SK-N-SH treated with all-trans-retinoic acid at 6 μM for 48 hours (cell line): Measurements from ENCODE around the gene CHP2.

Source experiments
- ATAC-seq: fragments of 200-7000 bp; cut with Tn5 transposase; 3 replicates; pipeline ENCODE4 v1.9.1; 2020; ENCODE audit warnings: mild to moderate bottlenecking, moderate library complexity
- ARNTL ChIP-seq: fragments of 450-650 bp; formaldehyde crosslinking; IDR thresholded peaks from 2 replicates; pipeline ENCODE4 v1.5.0; 2020; ENCODE audit warnings: low read depth, mild to moderate bottlenecking, moderate library complexity, borderline replicate concordance
- BACH2 ChIP-seq: fragments of 250-450 bp; sonication (Bioruptor Pico); IDR thresholded peaks from 2 replicates; pipeline ENCODE4 v1.9.0; 2021; ENCODE audit warnings: mild to moderate bottlenecking, borderline replicate concordance
- CSDC2 ChIP-seq: fragments of 250-450 bp; sonication (Bioruptor Pico); IDR thresholded peaks from 2 replicates; pipeline ENCODE4 v1.5.0; 2020; ENCODE audit warnings: mild to moderate bottlenecking, moderate library complexity
- ESRRG ChIP-seq: fragments of 250-450 bp; sonication (Bioruptor Pico); IDR thresholded peaks from 2 replicates; pipeline ENCODE4 v1.6.1; 2021; ENCODE audit warnings: mild to moderate bottlenecking
- GLIS3 ChIP-seq: fragments of 250-450 bp; sonication (Bioruptor Pico); IDR thresholded peaks from 2 replicates; pipeline ENCODE4 v1.5.0; 2020; ENCODE audit warnings: mild to moderate bottlenecking, moderate library complexity
- ISL1 ChIP-seq: fragments of 250-450 bp; sonication (Bioruptor Pico); IDR thresholded peaks from 2 replicates; pipeline ENCODE4 v2.1.2; 2022; ENCODE audit warnings: mild to moderate bottlenecking, moderate library complexity
- OSR1 ChIP-seq: fragments of 250-450 bp; sonication (Bioruptor Pico); IDR thresholded peaks from 2 replicates; pipeline ENCODE4 v1.8.0; 2022; ENCODE audit warnings: moderate library complexity, mild to moderate bottlenecking, inconsistent platforms
- PPARA ChIP-seq: fragments of 250-450 bp; sonication (Bioruptor Pico); IDR thresholded peaks from 2 replicates; pipeline ENCODE4 v1.5.0; 2020; ENCODE audit warnings: mild to moderate bottlenecking, borderline replicate concordance
- RARB ChIP-seq: fragments of 250-450 bp; sonication (Bioruptor Pico); IDR thresholded peaks from 2 replicates; pipeline ENCODE4 v1.8.0; 2021; ENCODE audit warnings: mild to moderate bottlenecking, moderate library complexity
- SNAI2 ChIP-seq: fragments of 250-450 bp; sonication (Bioruptor Pico); IDR thresholded peaks from 2 replicates; pipeline ENCODE4 v1.5.0; 2020; ENCODE audit warnings: mild to moderate bottlenecking, moderate library complexity
- TCF4 ChIP-seq: fragments of 250-450 bp; sonication (Bioruptor Pico); IDR thresholded peaks from 2 replicates; pipeline ENCODE4 v1.8.0; 2021; ENCODE audit warnings: mild to moderate bottlenecking, moderate library complexity, borderline replicate concordance
- TOX ChIP-seq: fragments of 250-450 bp; sonication (Bioruptor Pico); IDR thresholded peaks from 2 replicates; pipeline ENCODE4 v1.8.0; 2021; ENCODE audit warnings: mild to moderate bottlenecking, moderate library complexity, borderline replicate concordance
- ZC3H10 ChIP-seq: fragments of 250-450 bp; sonication (Bioruptor Pico); IDR thresholded peaks from 2 replicates; pipeline ENCODE4 v1.5.1; 2021; ENCODE audit warnings: mild to moderate bottlenecking, moderate library complexity
- ZFP3 ChIP-seq: fragments of 250-450 bp; sonication (Bioruptor Pico); IDR thresholded peaks from 2 replicates; pipeline ENCODE4 v1.5.0; 2020; ENCODE audit warnings: mild to moderate bottlenecking, moderate library complexity
- ZFP30 ChIP-seq: fragments of 450-650 bp; formaldehyde crosslinking; IDR thresholded peaks from 2 replicates; pipeline ENCODE4 v1.5.0; 2022; ENCODE audit warnings: mild to moderate bottlenecking, moderate library complexity
- ZNF565 ChIP-seq: fragments of 450-650 bp; formaldehyde crosslinking; conservative IDR thresholded peaks from 2 replicates; pipeline ENCODE4 v1.5.0; 2020; ENCODE audit warnings: low read depth, mild to moderate bottlenecking, moderate library complexity
- ZNF70 ChIP-seq: fragments of 450-650 bp; formaldehyde crosslinking; IDR thresholded peaks from 2 replicates; pipeline ENCODE4 v1.5.0; 2020; ENCODE audit warnings: mild to moderate bottlenecking, moderate library complexity
- ZNF8 ChIP-seq: fragments of 450-650 bp; formaldehyde crosslinking; IDR thresholded peaks from 2 replicates; pipeline ENCODE4 v1.5.0; 2020; ENCODE audit warnings: mild to moderate bottlenecking, moderate library complexity
- TF ChIP-seq, protein P1 (sequence below): fragments of 250-450 bp; sonication (Bioruptor Pico); IDR thresholded peaks from 2 replicates; pipeline ENCODE4 v1.8.0; 2021; ENCODE audit warnings: low read depth, mild to moderate bottlenecking, moderate library complexity, borderline replicate concordance
- TF ChIP-seq, protein P2 (sequence below): fragments of 250-450 bp; sonication (Bioruptor Pico); IDR thresholded peaks from 2 replicates; pipeline ENCODE4 v1.8.0; 2020; ENCODE audit warnings: mild to moderate bottlenecking, moderate library complexity, borderline replicate concordance
- TF ChIP-seq, protein P3 (sequence below): fragments of 250-450 bp; sonication (Bioruptor Pico); IDR thresholded peaks from 2 replicates; pipeline ENCODE4 v1.5.1; 2021; ENCODE audit warnings: mild to moderate bottlenecking, moderate library complexity
- TF ChIP-seq, protein P4 (sequence below): fragments of 250-450 bp; sonication (Bioruptor Pico); IDR thresholded peaks from 2 replicates; pipeline ENCODE4 v1.5.1; 2020; ENCODE audit warnings: low read depth, mild to moderate bottlenecking, moderate library complexity
- TF ChIP-seq, protein P5 (sequence below): fragments of 250-450 bp; sonication (Bioruptor Pico); IDR thresholded peaks from 2 replicates; pipeline ENCODE4 v1.5.0; 2020; ENCODE audit warnings: mild to moderate bottlenecking, moderate library complexity

Gene CHP2

DNA sequence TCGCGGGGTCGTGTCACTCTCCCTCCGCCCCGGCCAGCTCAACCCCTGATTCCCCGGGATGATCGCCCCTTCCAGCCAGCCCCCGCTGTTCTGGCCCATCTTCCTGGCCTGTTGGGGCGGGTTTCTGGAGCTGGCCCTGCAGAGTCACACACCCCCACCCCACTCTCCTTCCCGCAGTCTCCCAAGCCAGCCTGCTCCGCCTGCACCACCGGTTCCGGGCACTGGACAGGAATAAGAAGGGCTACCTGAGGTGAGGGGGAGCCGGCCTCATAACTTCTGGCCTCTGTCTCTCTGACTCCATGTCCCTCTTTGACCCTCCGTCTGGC lies 621 bp downstream of the CHP2 start:
- no peak for ATAC-seq
- TF ChIP-seq, protein P1, sequence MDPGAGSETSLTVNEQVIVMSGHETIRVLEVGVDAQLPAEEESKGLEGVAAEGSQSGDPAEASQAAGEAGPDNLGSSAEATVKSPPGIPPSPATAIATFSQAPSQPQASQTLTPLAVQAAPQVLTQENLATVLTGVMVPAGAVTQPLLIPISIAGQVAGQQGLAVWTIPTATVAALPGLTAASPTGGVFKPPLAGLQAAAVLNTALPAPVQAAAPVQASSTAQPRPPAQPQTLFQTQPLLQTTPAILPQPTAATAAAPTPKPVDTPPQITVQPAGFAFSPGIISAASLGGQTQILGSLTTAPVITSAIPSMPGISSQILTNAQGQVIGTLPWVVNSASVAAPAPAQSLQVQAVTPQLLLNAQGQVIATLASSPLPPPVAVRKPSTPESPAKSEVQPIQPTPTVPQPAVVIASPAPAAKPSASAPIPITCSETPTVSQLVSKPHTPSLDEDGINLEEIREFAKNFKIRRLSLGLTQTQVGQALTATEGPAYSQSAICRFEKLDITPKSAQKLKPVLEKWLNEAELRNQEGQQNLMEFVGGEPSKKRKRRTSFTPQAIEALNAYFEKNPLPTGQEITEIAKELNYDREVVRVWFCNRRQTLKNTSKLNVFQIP (CRISPR knock-in tag) = no peak
- TF ChIP-seq OSR1 (CRISPR knock-in tag) (no peak), GLIS3 (no peak), ZC3H10 (CRISPR knock-in tag) (no peak), ZNF70 (CRISPR knock-in tag) (no peak), ZFP30 (no peak), TOX (no peak), ZFP3 (no peak), ESRRG (no peak), ISL1 (CRISPR knock-in tag) (no peak), ARNTL (CRISPR knock-in tag) (no peak), BACH2 (CRISPR knock-in tag) (no peak), ZNF565 (CRISPR knock-in tag) (no peak), PPARA (CRISPR knock-in tag) (no peak), ZNF8 (no peak), TCF4 (CRISPR knock-in tag) (no peak), RARB (no peak)
- TF ChIP-seq, protein P2, sequence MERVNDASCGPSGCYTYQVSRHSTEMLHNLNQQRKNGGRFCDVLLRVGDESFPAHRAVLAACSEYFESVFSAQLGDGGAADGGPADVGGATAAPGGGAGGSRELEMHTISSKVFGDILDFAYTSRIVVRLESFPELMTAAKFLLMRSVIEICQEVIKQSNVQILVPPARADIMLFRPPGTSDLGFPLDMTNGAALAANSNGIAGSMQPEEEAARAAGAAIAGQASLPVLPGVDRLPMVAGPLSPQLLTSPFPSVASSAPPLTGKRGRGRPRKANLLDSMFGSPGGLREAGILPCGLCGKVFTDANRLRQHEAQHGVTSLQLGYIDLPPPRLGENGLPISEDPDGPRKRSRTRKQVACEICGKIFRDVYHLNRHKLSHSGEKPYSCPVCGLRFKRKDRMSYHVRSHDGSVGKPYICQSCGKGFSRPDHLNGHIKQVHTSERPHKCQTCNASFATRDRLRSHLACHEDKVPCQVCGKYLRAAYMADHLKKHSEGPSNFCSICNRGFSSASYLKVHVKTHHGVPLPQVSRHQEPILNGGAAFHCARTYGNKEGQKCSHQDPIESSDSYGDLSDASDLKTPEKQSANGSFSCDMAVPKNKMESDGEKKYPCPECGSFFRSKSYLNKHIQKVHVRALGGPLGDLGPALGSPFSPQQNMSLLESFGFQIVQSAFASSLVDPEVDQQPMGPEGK = no peak
- TF ChIP-seq, protein P3, sequence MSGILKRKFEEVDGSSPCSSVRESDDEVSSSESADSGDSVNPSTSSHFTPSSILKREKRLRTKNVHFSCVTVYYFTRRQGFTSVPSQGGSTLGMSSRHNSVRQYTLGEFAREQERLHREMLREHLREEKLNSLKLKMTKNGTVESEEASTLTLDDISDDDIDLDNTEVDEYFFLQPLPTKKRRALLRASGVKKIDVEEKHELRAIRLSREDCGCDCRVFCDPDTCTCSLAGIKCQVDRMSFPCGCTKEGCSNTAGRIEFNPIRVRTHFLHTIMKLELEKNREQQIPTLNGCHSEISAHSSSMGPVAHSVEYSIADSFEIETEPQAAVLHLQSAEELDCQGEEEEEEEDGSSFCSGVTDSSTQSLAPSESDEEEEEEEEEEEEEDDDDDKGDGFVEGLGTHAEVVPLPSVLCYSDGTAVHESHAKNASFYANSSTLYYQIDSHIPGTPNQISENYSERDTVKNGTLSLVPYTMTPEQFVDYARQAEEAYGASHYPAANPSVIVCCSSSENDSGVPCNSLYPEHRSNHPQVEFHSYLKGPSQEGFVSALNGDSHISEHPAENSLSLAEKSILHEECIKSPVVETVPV (CRISPR knock-in tag) = no peak
- TF ChIP-seq, protein P4, sequence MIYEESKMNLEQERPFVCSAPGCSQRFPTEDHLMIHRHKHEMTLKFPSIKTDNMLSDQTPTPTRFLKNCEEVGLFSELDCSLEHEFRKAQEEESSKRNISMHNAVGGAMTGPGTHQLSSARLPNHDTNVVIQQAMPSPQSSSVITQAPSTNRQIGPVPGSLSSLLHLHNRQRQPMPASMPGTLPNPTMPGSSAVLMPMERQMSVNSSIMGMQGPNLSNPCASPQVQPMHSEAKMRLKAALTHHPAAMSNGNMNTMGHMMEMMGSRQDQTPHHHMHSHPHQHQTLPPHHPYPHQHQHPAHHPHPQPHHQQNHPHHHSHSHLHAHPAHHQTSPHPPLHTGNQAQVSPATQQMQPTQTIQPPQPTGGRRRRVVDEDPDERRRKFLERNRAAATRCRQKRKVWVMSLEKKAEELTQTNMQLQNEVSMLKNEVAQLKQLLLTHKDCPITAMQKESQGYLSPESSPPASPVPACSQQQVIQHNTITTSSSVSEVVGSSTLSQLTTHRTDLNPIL (CRISPR knock-in tag) = no peak

DNA sequence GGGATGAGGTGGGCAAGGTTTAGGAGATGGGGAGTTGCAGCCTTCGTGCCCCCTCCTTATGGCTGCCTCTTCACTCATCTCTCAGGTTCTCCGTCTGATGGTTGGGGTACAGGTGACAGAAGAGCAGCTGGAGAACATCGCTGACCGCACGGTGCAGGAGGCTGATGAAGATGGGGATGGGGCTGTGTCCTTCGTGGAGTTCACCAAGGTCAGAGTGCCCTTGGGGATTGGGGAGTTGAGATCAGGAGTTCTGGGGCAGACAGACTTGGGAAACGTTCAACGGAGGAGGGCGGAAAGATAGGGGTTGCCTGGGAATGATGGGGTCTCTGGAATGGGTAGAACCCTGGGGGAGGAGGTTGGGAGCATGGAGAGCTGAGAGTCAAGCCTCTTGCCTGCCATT lies 2.3 kb downstream of the CHP2 start:
- TF ChIP-seq ESRRG (no peak), TOX (no peak), CSDC2 (CRISPR knock-in tag) (no peak), ZNF8 (no peak), ZFP30 (no peak), ISL1 (CRISPR knock-in tag) (no peak), ZC3H10 (CRISPR knock-in tag) (no peak), PPARA (CRISPR knock-in tag) (no peak), GLIS3 (no peak), TCF4 (CRISPR knock-in tag) (no peak), SNAI2 (CRISPR knock-in tag) (no peak), ZNF70 (CRISPR knock-in tag) (no peak), BACH2 (CRISPR knock-in tag) (no peak), OSR1 (CRISPR knock-in tag) (no peak)
- TF ChIP-seq, protein P2 = no peak
- TF ChIP-seq, protein P5, sequence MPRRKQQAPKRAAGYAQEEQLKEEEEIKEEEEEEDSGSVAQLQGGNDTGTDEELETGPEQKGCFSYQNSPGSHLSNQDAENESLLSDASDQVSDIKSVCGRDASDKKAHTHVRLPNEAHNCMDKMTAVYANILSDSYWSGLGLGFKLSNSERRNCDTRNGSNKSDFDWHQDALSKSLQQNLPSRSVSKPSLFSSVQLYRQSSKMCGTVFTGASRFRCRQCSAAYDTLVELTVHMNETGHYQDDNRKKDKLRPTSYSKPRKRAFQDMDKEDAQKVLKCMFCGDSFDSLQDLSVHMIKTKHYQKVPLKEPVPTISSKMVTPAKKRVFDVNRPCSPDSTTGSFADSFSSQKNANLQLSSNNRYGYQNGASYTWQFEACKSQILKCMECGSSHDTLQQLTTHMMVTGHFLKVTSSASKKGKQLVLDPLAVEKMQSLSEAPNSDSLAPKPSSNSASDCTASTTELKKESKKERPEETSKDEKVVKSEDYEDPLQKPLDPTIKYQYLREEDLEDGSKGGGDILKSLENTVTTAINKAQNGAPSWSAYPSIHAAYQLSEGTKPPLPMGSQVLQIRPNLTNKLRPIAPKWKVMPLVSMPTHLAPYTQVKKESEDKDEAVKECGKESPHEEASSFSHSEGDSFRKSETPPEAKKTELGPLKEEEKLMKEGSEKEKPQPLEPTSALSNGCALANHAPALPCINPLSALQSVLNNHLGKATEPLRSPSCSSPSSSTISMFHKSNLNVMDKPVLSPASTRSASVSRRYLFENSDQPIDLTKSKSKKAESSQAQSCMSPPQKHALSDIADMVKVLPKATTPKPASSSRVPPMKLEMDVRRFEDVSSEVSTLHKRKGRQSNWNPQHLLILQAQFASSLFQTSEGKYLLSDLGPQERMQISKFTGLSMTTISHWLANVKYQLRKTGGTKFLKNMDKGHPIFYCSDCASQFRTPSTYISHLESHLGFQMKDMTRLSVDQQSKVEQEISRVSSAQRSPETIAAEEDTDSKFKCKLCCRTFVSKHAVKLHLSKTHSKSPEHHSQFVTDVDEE (CRISPR knock-in tag) = no peak
- TF ChIP-seq, protein P1 (CRISPR knock-in tag) = no peak
- TF ChIP-seq, protein P3 (CRISPR knock-in tag) = no peak
- TF ChIP-seq, protein P4 (CRISPR knock-in tag) = no peak
- TF ChIP-seq, all 23 proteins: peak for 0
- ATAC-seq = no peak
